SHP77 treated with DMSO at 0.1 percent for 48 hours (cell line): ENCODE measurements around the gene PCDHGA9.
"Not testable (repeated sequence)": the region's sequence is repeated elsewhere in the genome, so short reads cannot be mapped to it uniquely, and the experiment has no call there.

ENCODE experiments used
- DNase-seq: peaks from one replicate; lab custom pipeline; 2025; lab: John Stamatoyannopoulos, UW

The PCDHGA9 gene

GRCh38 chr5:141402553-141403243, at the start of gene PCDHGA9:
PCDHGA9 (plus strand) TSS chr5:141402778; CDS start chr5:141402953, 175 bp downstream.
- DNase-seq, result no peak

GRCh38 chr5:141354900-141355469, 47.6 kb upstream of the PCDHGA9 start, which contains the start of gene PCDHGA4:
PCDHGA4 (plus strand) TSS chr5:141355021; CDS start chr5:141355108, 87 bp downstream.
- DNase-seq, result no peak

GRCh38 chr5:141355641-141356040, 46.9 kb upstream of the PCDHGA9 start:
- DNase-seq, result no peak

- DNase-seq, result no peak
Observed at GRCh38 chr5:141356133-141356532, 46.4 kb upstream of the PCDHGA9 start.

- DNase-seq, result no peak
Observed at GRCh38 chr5:141356950-141357349, 45.6 kb upstream of the PCDHGA9 start.

- no peak for DNase-seq
Observed at GRCh38 chr5:141359790-141360426, 42.7 kb upstream of the PCDHGA9 start, which contains the start of gene PCDHGB2. PCDHGB2 (plus strand) TSS chr5:141359994; CDS start chr5:141360136, 142 bp downstream.

- no peak for DNase-seq
Observed at GRCh38 chr5:141360685-141361084, 41.9 kb upstream of the PCDHGA9 start.

GRCh38 chr5:141362719-141363118, 39.9 kb upstream of the PCDHGA9 start:
- no peak for DNase-seq

- DNase-seq, result no peak
Observed at GRCh38 chr5:141363952-141364660, 38.5 kb upstream of the PCDHGA9 start, which contains the start of gene PCDHGA5. PCDHGA5 (plus strand) TSS chr5:141364162; CDS start chr5:141364331, 169 bp downstream.

- DNase-seq, result no peak
Observed at GRCh38 chr5:141366016-141366896, 36.3 kb upstream of the PCDHGA9 start.

- no peak for DNase-seq
Observed at GRCh38 chr5:141369994-141370848, 32.4 kb upstream of the PCDHGA9 start, which contains the start of gene PCDHGB3. PCDHGB3 (plus strand) TSS chr5:141370242; CDS start chr5:141370395, 153 bp downstream.

GRCh38 chr5:141371572-141372475, 30.8 kb upstream of the PCDHGA9 start:
- no peak for DNase-seq

- no peak for DNase-seq
Observed at GRCh38 chr5:141373673-141374317, 28.8 kb upstream of the PCDHGA9 start, which contains the start of gene PCDHGA6. PCDHGA6 (plus strand) TSS chr5:141373891; CDS start chr5:141374084, 193 bp downstream.

GRCh38 chr5:141374627-141375026, 28.0 kb upstream of the PCDHGA9 start:
- DNase-seq, result no peak

GRCh38 chr5:141375444-141376155, 27.0 kb upstream of the PCDHGA9 start:
- DNase-seq, result not testable (repeated sequence)

- no peak for DNase-seq
Observed at GRCh38 chr5:141382469-141383294, 19.9 kb upstream of the PCDHGA9 start, which contains the start of gene PCDHGA7. PCDHGA7 (plus strand) TSS chr5:141382742; CDS start chr5:141382900, 158 bp downstream.

GRCh38 chr5:141383345-141383744, 19.2 kb upstream of the PCDHGA9 start:
- DNase-seq, result no peak
